Measurements from ENCODE around the gene TREML1. TPM values are rescaled to one million over a fixed set of nuclear protein-coding genes. Genes with fewer than 3 reads are reported as not detected.

The TREML1 gene
- total and polyA plus RNA-seq, 4 donors, result 0.08 to 4.5 (median 0.12) TPM; not detected in 1

DNA sequence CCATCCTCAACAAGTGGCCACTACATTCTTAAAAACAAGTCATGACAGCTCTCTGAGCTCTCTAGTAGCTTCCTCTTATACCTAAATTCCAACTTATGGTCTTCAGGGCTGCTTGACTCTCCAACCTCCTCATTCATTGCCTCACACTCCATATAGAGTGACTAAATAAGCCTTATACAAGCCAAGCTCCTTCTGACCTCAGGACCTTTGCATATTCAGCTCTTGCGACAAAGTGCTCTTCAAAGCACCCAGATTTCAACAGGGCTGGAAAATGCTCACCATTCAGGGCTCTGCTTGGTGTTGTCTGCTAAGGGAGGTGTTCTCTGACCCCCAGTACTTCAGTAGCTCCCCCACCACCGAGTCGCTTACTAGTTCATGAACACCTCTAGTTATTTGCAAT is 43.1 kb upstream of the TREML1 start:
- Histone ChIP-seq H3K27me3 (ENCODE audit: control insufficient read depth in 4 of 4, insufficient read depth in 4 of 4, low read length in 3 of 4) (no peaks in the 10 kb centered on the region), H3K36me3 (ENCODE audit: control insufficient read depth in 4 of 4, insufficient read depth in 3 of 4, low read depth in 1 of 4, low read length in 3 of 4) (no peaks in the 10 kb centered on the region), H3K27ac (ENCODE audit: low read depth in 1 of 2, low read length in 2 of 2) (no peak overlapping the region), H3K4me3 (ENCODE audit: low read depth in 1 of 3, low read length in 3 of 3) (no peak overlapping the region), H3K9me3 (ENCODE audit: control insufficient read depth in 4 of 4, low read length in 3 of 4) (no peaks in the 10 kb centered on the region), H3K4me1 (ENCODE audit: control insufficient read depth in 4 of 4, insufficient read depth in 4 of 4, low read length in 3 of 4) (peaks cover 0 to 1% (median 0%) of the 10 kb centered on the region in 4 donors), H3K9ac (ENCODE audit: low read depth in 1 of 2, low read length in 2 of 2) (no peak overlapping the region)
- DNase-seq (ENCODE audit: low spot score), result no peak
- TF ChIP-seq, protein P1, sequence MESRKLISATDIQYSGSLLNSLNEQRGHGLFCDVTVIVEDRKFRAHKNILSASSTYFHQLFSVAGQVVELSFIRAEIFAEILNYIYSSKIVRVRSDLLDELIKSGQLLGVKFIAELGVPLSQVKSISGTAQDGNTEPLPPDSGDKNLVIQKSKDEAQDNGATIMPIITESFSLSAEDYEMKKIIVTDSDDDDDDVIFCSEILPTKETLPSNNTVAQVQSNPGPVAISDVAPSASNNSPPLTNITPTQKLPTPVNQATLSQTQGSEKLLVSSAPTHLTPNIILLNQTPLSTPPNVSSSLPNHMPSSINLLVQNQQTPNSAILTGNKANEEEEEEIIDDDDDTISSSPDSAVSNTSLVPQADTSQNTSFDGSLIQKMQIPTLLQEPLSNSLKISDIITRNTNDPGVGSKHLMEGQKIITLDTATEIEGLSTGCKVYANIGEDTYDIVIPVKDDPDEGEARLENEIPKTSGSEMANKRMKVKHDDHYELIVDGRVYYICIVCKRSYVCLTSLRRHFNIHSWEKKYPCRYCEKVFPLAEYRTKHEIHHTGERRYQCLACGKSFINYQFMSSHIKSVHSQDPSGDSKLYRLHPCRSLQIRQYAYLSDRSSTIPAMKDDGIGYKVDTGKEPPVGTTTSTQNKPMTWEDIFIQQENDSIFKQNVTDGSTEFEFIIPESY (IDR thresholded peaks at IDR 0.05), result no peak
- TF ChIP-seq HNF4G (IDR thresholded peaks at IDR 0.05), result no peak
- TF ChIP-seq SP1 (IDR thresholded peaks at IDR 0.05), result no peak
- TF ChIP-seq RXRA (IDR thresholded peaks at IDR 0.05), result no peak
- TF ChIP-seq, protein P2, sequence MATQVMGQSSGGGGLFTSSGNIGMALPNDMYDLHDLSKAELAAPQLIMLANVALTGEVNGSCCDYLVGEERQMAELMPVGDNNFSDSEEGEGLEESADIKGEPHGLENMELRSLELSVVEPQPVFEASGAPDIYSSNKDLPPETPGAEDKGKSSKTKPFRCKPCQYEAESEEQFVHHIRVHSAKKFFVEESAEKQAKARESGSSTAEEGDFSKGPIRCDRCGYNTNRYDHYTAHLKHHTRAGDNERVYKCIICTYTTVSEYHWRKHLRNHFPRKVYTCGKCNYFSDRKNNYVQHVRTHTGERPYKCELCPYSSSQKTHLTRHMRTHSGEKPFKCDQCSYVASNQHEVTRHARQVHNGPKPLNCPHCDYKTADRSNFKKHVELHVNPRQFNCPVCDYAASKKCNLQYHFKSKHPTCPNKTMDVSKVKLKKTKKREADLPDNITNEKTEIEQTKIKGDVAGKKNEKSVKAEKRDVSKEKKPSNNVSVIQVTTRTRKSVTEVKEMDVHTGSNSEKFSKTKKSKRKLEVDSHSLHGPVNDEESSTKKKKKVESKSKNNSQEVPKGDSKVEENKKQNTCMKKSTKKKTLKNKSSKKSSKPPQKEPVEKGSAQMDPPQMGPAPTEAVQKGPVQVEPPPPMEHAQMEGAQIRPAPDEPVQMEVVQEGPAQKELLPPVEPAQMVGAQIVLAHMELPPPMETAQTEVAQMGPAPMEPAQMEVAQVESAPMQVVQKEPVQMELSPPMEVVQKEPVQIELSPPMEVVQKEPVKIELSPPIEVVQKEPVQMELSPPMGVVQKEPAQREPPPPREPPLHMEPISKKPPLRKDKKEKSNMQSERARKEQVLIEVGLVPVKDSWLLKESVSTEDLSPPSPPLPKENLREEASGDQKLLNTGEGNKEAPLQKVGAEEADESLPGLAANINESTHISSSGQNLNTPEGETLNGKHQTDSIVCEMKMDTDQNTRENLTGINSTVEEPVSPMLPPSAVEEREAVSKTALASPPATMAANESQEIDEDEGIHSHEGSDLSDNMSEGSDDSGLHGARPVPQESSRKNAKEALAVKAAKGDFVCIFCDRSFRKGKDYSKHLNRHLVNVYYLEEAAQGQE (IDR thresholded peaks at IDR 0.05), result no peak
- TF ChIP-seq, protein P3, sequence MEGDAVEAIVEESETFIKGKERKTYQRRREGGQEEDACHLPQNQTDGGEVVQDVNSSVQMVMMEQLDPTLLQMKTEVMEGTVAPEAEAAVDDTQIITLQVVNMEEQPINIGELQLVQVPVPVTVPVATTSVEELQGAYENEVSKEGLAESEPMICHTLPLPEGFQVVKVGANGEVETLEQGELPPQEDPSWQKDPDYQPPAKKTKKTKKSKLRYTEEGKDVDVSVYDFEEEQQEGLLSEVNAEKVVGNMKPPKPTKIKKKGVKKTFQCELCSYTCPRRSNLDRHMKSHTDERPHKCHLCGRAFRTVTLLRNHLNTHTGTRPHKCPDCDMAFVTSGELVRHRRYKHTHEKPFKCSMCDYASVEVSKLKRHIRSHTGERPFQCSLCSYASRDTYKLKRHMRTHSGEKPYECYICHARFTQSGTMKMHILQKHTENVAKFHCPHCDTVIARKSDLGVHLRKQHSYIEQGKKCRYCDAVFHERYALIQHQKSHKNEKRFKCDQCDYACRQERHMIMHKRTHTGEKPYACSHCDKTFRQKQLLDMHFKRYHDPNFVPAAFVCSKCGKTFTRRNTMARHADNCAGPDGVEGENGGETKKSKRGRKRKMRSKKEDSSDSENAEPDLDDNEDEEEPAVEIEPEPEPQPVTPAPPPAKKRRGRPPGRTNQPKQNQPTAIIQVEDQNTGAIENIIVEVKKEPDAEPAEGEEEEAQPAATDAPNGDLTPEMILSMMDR (IDR thresholded peaks at IDR 0.05; ENCODE audit: low read depth, low read length, missing input control), result no peak
- no peak for TF ChIP-seq FOXA2 (IDR thresholded peaks at IDR 0.05)
- TF ChIP-seq NR2F2 (IDR thresholded peaks at IDR 0.05), result no peak
- TF ChIP-seq, protein P4, sequence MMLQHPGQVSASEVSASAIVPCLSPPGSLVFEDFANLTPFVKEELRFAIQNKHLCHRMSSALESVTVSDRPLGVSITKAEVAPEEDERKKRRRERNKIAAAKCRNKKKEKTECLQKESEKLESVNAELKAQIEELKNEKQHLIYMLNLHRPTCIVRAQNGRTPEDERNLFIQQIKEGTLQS (IDR thresholded peaks at IDR 0.05), result no peak
- no peak for TF ChIP-seq RAD21 (IDR thresholded peaks at IDR 0.05)
- no peak for TF ChIP-seq FOXA1 (IDR thresholded peaks at IDR 0.05)
- no peak for TF ChIP-seq HNF4A (conservative IDR thresholded peaks at IDR 0.05)
- TF ChIP-seq GABPA (IDR thresholded peaks at IDR 0.05 in 1 of 2, conservative IDR thresholded peaks at IDR 0.05 in 1 of 2), result no peak
- TF ChIP-seq JUND (IDR thresholded peaks at IDR 0.05), result no peak
- no peak for TF ChIP-seq YY1 (IDR thresholded peaks at IDR 0.05)
- 92% methylated on average over 3 of the region's 3 CpGs for WGBS

DNA sequence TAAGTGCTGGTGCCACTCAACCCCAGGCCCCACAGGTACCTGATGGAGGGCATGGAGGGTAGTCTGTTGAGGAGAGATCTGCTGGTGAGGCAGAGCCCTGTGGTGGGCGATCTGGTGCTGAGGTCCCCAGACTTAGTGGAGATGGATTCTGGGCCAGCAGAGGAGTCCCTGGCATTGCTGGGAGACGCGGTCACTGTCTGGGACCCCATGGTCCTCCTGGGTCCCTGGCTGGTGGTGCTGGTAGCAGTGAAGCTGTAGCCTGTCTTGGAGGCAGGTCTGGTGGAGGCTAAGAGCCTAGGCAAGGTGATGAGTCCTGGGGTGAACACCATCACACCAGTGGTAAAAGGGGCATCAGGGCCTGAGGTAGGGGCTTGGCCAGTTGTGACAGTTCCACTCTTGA is 40.2 kb upstream of the TREML1 start:
- WGBS, result 93% methylated on average over 3 of the region's 3 CpGs
- TF ChIP-seq FOXA1 (IDR thresholded peaks at IDR 0.05) (no peak), JUND (IDR thresholded peaks at IDR 0.05) (no peak), YY1 (IDR thresholded peaks at IDR 0.05) (no peak), FOXA2 (IDR thresholded peaks at IDR 0.05) (no peak), NR2F2 (IDR thresholded peaks at IDR 0.05) (no peak), RAD21 (IDR thresholded peaks at IDR 0.05) (no peak), EGR1 (IDR thresholded peaks at IDR 0.05; ENCODE audit: low read depth in 2 of 2) (no peak), RXRA (IDR thresholded peaks at IDR 0.05) (no peak), HNF4A (conservative IDR thresholded peaks at IDR 0.05) (no peak), HNF4G (IDR thresholded peaks at IDR 0.05) (no peak), TAF1 (conservative IDR thresholded peaks at IDR 0.05) (no peak), SP1 (IDR thresholded peaks at IDR 0.05) (no peak)
- TF ChIP-seq, protein P5, sequence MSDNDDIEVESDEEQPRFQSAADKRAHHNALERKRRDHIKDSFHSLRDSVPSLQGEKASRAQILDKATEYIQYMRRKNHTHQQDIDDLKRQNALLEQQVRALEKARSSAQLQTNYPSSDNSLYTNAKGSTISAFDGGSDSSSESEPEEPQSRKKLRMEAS (IDR thresholded peaks at IDR 0.05), result no peak
- TF ChIP-seq, protein P3 (IDR thresholded peaks at IDR 0.05; ENCODE audit: low read depth, low read length, missing input control), result no peak
- TF ChIP-seq, protein P1 (IDR thresholded peaks at IDR 0.05), result no peak
- TF ChIP-seq, protein P4 (IDR thresholded peaks at IDR 0.05), result no peak

More for the DNA sequence above, 40.2 kb upstream of the TREML1 start:
- H3K36me3 ChIP-seq (ENCODE audit: control insufficient read depth in 4 of 4, insufficient read depth in 3 of 4, low read depth in 1 of 4, low read length in 3 of 4), result no peaks in the 10 kb centered on the region
- peaks cover 0 to 9% (median 3%) of the 10 kb centered on the region in 4 donors for H3K9me3 ChIP-seq (ENCODE audit: control insufficient read depth in 4 of 4, low read length in 3 of 4)
- no peaks in the 10 kb centered on the region for H3K4me1 ChIP-seq (ENCODE audit: control insufficient read depth in 4 of 4, insufficient read depth in 4 of 4, low read length in 3 of 4)
- no peak for DNase-seq (ENCODE audit: low spot score)
- H3K27me3 ChIP-seq (ENCODE audit: control insufficient read depth in 4 of 4, insufficient read depth in 4 of 4, low read length in 3 of 4), result no peaks in the 10 kb centered on the region
- H3K27ac ChIP-seq (ENCODE audit: low read depth in 1 of 2, low read length in 2 of 2), result no peak overlapping the region
- H3K9ac ChIP-seq (ENCODE audit: low read depth in 1 of 2, low read length in 2 of 2), result no peak overlapping the region
- no peak overlapping the region for H3K4me3 ChIP-seq (ENCODE audit: low read depth in 1 of 3, low read length in 3 of 3)

All from liver (tissue), 9 donors.